Retinal pigment epithelial cell (primary cell): Measurements from ENCODE around the gene STK26.

ENCODE experiments used
- DNase-seq: peaks from one replicate; pipeline ENCODE4 v3.0.0-alpha.2; 2010; ENCODE audit warnings: low read depth
- H3K4me3 ChIP-seq: 2 replicates; pipeline ENCODE4 v1.5.1; 2011; ENCODE audit warnings: mild to moderate bottlenecking, low read length, control low read depth, moderate library complexity
- CTCF ChIP-seq: conservative IDR thresholded peaks from 2 replicates; pipeline ENCODE4 v1.5.1; 2011; ENCODE audit warnings: low read depth, low read length, control low read depth, inconsistent platforms

Gene STK26

DNA sequence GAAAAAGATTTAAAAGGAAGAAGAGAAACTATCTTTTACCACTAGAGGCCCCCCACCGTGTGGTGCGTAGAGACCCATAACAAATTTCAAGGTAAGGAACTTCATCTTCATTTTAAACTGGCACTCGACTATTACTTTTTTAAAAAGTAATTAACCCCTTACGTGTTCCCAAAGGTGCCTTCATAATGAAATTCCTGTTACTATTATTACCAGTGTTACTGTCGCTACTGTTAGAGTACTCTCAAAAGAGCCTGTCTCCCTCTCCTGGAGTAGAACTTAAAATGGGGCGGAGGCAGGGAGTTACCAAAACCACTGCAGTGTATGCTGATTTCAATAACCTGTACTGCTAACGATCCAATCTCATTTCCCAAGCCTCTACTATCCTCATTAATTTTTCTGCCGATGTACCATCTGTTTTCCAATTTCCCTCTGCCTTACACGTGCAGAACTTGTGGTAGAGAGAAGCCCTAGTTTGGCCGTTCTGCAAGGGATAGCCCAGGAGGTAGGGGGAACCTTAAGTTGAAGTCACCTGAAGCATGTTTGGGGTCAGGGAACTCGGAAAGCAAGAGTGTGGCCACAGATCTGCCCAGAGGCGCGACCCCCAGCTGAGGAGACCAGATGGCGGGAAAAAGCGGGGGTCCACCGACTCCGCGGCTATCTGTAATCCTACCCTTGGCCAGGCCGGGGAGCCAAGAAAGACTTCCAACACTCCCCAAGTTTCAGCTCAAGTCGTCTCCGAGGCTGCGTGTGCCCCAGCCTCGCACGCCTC, 720 bp upstream of the STK26 start:
- no peak for DNase-seq
- TF ChIP-seq CTCF, result peak; percentile 0
- H3K4me3 ChIP-seq, result peak overlapping the region; percentile 65

GRCh38 chrX:132023896-132024386, 839 bp downstream of the STK26 start:
- peak overlapping the region; percentile 65 for H3K4me3 ChIP-seq
- no peak for TF ChIP-seq CTCF
- no peak for DNase-seq

- peak overlapping the region; percentile 7 for H3K4me3 ChIP-seq
- no peak for DNase-seq
- no peak for TF ChIP-seq CTCF
Observed at GRCh38 chrX:132025041-132025440, 1.9 kb downstream of the STK26 start.

DNA sequence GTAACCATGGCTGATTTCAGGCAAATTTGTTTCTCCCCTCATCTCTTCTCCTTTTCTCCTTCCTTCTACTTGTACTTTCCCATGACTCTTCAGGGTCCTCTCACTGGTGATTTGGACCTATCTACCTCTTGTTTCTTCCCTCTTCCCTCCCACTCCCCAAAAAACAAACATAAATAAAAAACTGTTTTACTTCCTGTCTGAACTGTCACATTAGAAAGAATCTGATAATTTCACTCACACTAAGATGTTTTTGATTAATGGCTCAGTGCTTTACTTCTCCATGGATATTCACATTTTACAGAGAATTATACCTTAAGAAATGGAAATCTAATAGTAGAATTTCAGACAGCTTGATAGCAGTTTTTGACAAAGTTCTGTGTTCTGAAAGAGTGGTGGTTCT, 7.2 kb downstream of the STK26 start:
- no peak for TF ChIP-seq CTCF
- H3K4me3 ChIP-seq, result no peak overlapping the region
- DNase-seq, result no peak

DNA sequence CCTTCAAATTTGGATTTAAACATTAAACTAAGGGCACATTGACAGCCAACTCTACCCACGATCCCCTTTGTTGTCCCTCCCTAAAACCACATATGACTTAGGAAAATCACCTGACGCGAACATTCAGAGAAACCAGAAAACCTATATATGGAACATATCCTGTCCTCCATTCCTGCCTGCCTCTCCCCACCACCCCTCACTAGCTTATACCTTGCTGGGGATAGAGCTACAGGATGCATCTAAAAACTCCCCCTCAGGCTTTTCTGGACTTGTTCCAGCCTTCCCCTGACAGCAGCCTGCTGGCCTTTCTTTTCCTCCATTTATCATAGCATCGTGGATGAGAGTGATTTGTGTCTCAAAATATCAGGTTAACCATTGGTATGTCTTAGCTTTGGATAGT, 8.8 kb downstream of the STK26 start:
- DNase-seq, result no peak
- no peak overlapping the region for H3K4me3 ChIP-seq
- no peak for TF ChIP-seq CTCF

- H3K4me3 ChIP-seq, result no peak overlapping the region
- no peak for TF ChIP-seq CTCF
- DNase-seq, result no peak
Observed at GRCh38 chrX:132033166-132033565, 10.1 kb downstream of the STK26 start.

GRCh38 chrX:132034648-132035047, 11.5 kb downstream of the STK26 start:
- H3K4me3 ChIP-seq, result no peak overlapping the region
- DNase-seq, result no peak
- no peak for TF ChIP-seq CTCF
